Spleen (tissue), 7 donors: Measurements from ENCODE around the gene DTWD2.

Experiments
- POLR2A ChIP-seq, 3 donors: fragments of 450-650 bp; IDR thresholded peaks; one replicate each; pipeline ENCODE4 v1.5.1; 2017; ENCODE audit warnings: antibody characterized with exemption in 3 of 3, mild to moderate bottlenecking in 1 of 3
- POLR2AphosphoS5 ChIP-seq, 3 donors: sonication (generic); formaldehyde crosslinking; IDR thresholded peaks; one replicate each; pipeline ENCODE4 v1.5.1; 2017; ENCODE audit warnings: antibody characterized with exemption in 3 of 3
- TF ChIP-seq, protein P1 (sequence below), 11 experiments: fragments of 200-600 bp in 7 of 11; fragments of 450-650 bp in 4 of 11; sonication (generic) in 4 of 11; IDR thresholded peaks in 8 of 11; conservative IDR thresholded peaks in 3 of 11; 1 replicate in 7 of 11; 2 replicates in 4 of 11; pipeline versions ENCODE4 v1.4.0 to v1.8.0; 2016 to 2021; ENCODE audit warnings: antibody characterized with exemption in 11 of 11, inconsistent platforms in 4 of 11, mild to moderate bottlenecking in 1 of 11
- donor health status: DM: no; HTN: no; CAD: no; lungs with moderate emphysema.
- donor health status: DM: no; HTN: no; CAD: no.
- donor health status: DM: no; HTN: no; CAD: no.

DNA sequence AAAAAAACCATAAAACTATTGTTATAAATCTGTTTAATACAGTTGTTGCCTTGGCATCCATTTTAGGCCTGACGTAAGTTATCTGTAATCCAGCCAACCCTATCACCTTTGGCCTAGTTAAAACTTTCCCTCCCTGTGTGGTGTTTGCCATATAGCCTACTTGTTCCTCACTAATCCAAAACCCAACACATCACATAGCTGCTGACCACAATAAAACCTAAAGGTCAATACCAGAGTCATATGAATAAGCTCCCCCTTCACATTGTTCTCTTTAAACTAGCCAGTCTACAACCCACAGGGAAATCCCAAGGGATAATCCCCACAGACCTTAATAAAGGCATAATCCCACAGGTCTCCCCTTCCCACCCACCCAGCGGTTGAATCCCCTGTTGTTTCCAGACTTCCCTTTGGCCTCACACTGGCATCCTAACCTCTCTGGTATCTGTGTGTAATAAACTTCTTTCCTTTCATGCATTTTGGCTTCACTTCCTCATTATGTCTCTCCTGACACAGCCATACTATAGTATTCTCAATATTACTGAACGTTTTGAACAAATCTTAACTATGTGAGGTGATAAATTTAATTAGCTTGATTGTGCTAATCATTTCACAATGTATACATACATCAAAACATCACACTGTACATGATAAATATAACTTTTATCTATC is 50.8 kb downstream of the DTWD2 start:
- TF ChIP-seq, protein P1, sequence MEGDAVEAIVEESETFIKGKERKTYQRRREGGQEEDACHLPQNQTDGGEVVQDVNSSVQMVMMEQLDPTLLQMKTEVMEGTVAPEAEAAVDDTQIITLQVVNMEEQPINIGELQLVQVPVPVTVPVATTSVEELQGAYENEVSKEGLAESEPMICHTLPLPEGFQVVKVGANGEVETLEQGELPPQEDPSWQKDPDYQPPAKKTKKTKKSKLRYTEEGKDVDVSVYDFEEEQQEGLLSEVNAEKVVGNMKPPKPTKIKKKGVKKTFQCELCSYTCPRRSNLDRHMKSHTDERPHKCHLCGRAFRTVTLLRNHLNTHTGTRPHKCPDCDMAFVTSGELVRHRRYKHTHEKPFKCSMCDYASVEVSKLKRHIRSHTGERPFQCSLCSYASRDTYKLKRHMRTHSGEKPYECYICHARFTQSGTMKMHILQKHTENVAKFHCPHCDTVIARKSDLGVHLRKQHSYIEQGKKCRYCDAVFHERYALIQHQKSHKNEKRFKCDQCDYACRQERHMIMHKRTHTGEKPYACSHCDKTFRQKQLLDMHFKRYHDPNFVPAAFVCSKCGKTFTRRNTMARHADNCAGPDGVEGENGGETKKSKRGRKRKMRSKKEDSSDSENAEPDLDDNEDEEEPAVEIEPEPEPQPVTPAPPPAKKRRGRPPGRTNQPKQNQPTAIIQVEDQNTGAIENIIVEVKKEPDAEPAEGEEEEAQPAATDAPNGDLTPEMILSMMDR (IDR thresholded peaks at IDR 0.05 in 8 of 11, conservative IDR thresholded peaks at IDR 0.05 in 3 of 11) = no peak
- no peak for TF ChIP-seq POLR2AphosphoS5 (IDR thresholded peaks at IDR 0.05)
- TF ChIP-seq POLR2A (IDR thresholded peaks at IDR 0.05) = no peak
